Pancreas (tissue), 10 donors: ENCODE data around the gene TTLL10. TPM values are rescaled to one million over a fixed set of nuclear protein-coding genes. Genes with fewer than 3 reads are reported as not detected.
"Not testable (repeated sequence)": the region's sequence is repeated elsewhere in the genome, so short reads cannot be mapped to it uniquely, and the experiment has no call there.

Experiments
- ATAC-seq, 4 donors: fragments of 200-7000 bp; cut with Tn5 transposase; one replicate each; pipeline versions ENCODE4 v1.8.0 to v1.9.1; 2020; ENCODE audit warnings: mild to moderate bottlenecking in 4 of 4, moderate library complexity in 4 of 4
- DNase-seq, 6 donors: peaks; one replicate each; pipeline ENCODE4 v3.0.0-alpha.2; 2020
- FAIRE-seq: peaks from 2 replicates; lab custom pipeline; 2012; peaks lifted over from hg19 to GRCh38; lab: Jason Lieb, UNC
- H3K27ac ChIP-seq, 4 donors: fragments of 200-600 bp; sonication (generic); 1 replicate in 3 of 4; 2 replicates in 1 of 4; pipeline versions ENCODE4 v1.5.0 to v1.8.0; 2020
- H3K27me3 ChIP-seq, 4 donors: fragments of 200-600 bp; one replicate each; pipeline ENCODE4 v1.8.0; 2021
- H3K36me3 ChIP-seq, 3 donors: fragments of 200-600 bp; sonication (generic) in 1 of 3; one replicate each; pipeline versions ENCODE4 v1.5.0 to v1.8.0; 2020 to 2021
- H3K4me1 ChIP-seq, 3 donors: fragments of 200-600 bp; one replicate each; pipeline ENCODE4 v1.8.0; 2021
- H3K4me3 ChIP-seq, 4 donors: fragments of 200-600 bp; sonication (generic) in 2 of 4; one replicate each; pipeline versions ENCODE4 v1.5.0 to v1.8.0; 2020 to 2021
- H3K9me3 ChIP-seq, 4 donors: fragments of 200-600 bp; one replicate each; pipeline ENCODE4 v1.8.0; 2021
- WGBS, 2 donors: extraction: QIAGEN DNeasy Blood & Tissue Kit; methylation state at CpG; one replicate each; pipeline ENCODE4 v1.1.7; 2013; 5-methylcytosine and 5-hydroxymethylcytosine counted together
- intact Hi-C, 3 donors: fragments of 100-400 bp; cut with DNase I; formaldehyde crosslinking; loops; one replicate each; pipeline versions ENCODE4 v1.11.1 to v1.14.2; 2022
- polyA plus RNA-seq, 2 donors: library from polyadenylated mRNA; stranded (reverse); fragments of 200-250 nt; gene quantifications; one replicate each; pipeline ENCODE4 v1.2.3, GENCODE V29; 2013
- total RNA-seq, 6 donors: library from RNA; stranded (reverse); fragmentation: NEBNext Ultra II Directional in 4 of 6; extraction: Animal tissue kit (Norgen Biotek cat#: 25700) in 4 of 6; gene quantifications; one replicate each; pipeline versions ENCODE4 v1.2.1 to v1.2.4, GENCODE V29; 2021 to 2023
- TF ChIP-seq, protein P1 (sequence below), 4 donors: fragments of 200-600 bp; sonication (generic) in 3 of 4; IDR thresholded peaks; one replicate each; pipeline versions ENCODE4 v1.5.0 to v1.8.0; 2021; ENCODE audit warnings: antibody characterized with exemption in 4 of 4
- donor health status: healthy with polysubstance abuse.
- donor health status: DM: no; HTN: no; CAD: no; lungs with moderate emphysema.
- donor health status: DM: no; HTN: no; CAD: no.
- donor health status: control.
- donor health status: control.
- donor health status: Bipolar disorder and iron deficiency.
- donor health status: DM: yes; HTN: yes; CAD: no.
- donor health status: DM: no; HTN: no; CAD: no.
- donor health status: DM: no; HTN: no; CAD: no.
- donor health status: DM: yes; HTN: yes; CAD: no.

TTLL10 gene
- total and polyA plus RNA-seq, 8 donors: 0.20 to 1.6 (median 0.41) TPM; not detected in 1

DNA sequence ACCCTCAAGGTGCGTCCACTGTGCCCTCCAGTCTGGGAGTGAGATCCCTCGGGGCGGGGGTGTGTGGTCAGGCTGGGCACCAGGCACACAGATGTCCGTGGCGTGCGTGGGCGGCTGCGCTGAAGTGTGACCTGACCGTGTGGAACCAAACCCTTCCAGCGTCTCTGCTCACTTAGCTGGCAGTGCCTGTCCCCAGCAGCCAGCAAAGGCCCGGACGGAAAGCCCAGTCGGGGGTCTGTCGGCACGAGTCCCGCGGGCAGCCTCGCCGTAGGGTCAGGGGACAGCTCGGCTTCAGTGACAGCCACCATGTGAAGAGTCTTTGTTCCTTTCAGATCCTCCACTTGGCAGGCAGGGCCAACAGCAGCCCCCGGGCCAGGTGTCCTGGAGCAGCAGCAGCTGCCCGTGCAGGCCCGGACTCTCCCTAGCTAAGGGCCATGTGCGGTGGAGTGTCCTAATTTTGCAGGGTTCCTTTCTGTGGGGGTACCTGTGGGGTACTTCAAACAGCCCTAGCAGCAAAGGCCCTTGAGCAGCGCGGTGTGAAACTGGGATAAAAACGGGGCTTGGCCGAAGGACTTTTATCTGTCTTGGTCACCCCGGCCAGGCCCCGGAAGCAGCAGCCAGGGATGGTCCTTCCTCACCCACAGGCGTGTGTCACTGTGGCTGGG lies 11.6 kb downstream of the TTLL10 start:
- no peaks in the 10 kb centered on the region for H3K36me3 ChIP-seq
- FAIRE-seq: no peak
- no peaks in the 10 kb centered on the region for H3K27me3 ChIP-seq
- peak in 3 of 6 donors; percentile 1 to 68 (median 46) for DNase-seq
- no peak for ATAC-seq
- no peak overlapping the region for H3K4me3 ChIP-seq
- no peaks in the 10 kb centered on the region for H3K4me1 ChIP-seq
- 89 to 93% methylated on average over 31 of the region's 31 CpGs for WGBS, 2 donors
- intact Hi-C loops: no loop called here
- no peak overlapping the region for H3K27ac ChIP-seq
- TF ChIP-seq, protein P1, sequence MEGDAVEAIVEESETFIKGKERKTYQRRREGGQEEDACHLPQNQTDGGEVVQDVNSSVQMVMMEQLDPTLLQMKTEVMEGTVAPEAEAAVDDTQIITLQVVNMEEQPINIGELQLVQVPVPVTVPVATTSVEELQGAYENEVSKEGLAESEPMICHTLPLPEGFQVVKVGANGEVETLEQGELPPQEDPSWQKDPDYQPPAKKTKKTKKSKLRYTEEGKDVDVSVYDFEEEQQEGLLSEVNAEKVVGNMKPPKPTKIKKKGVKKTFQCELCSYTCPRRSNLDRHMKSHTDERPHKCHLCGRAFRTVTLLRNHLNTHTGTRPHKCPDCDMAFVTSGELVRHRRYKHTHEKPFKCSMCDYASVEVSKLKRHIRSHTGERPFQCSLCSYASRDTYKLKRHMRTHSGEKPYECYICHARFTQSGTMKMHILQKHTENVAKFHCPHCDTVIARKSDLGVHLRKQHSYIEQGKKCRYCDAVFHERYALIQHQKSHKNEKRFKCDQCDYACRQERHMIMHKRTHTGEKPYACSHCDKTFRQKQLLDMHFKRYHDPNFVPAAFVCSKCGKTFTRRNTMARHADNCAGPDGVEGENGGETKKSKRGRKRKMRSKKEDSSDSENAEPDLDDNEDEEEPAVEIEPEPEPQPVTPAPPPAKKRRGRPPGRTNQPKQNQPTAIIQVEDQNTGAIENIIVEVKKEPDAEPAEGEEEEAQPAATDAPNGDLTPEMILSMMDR (IDR thresholded peaks at IDR 0.05): no peak
- H3K9me3 ChIP-seq: no peaks in the 10 kb centered on the region

DNA sequence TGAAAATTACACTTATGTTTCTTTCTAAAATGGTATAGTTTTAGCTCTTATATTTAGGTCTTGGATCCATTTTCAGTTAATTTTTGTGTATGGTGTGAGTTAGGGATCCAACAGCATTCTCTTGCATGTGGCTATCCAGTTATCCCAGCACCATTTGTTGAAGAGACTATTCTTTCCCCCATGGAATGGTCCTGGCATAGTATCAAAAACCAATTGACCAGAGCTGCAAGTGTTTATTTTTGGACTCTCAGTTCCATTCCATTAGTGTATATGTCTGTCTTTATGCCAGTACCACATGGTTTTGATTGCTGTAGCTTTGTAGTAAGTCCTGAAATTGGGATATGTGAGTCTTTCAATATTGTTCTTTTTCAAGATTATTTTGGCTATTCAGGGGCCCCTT lies 14.3 kb downstream of the TTLL10 start:
- H3K36me3 ChIP-seq: no peaks in the 10 kb centered on the region
- DNase-seq: no peak
- TF ChIP-seq, protein P1 (IDR thresholded peaks at IDR 0.05): no peak
- no peak overlapping the region for H3K4me3 ChIP-seq
- no peak overlapping the region for H3K27ac ChIP-seq
- H3K9me3 ChIP-seq: no peaks in the 10 kb centered on the region
- ATAC-seq: no peak
- no peak for FAIRE-seq
- H3K4me1 ChIP-seq: no peaks in the 10 kb centered on the region
- H3K27me3 ChIP-seq: no peaks in the 10 kb centered on the region
- intact Hi-C loops: no loop called here

DNA sequence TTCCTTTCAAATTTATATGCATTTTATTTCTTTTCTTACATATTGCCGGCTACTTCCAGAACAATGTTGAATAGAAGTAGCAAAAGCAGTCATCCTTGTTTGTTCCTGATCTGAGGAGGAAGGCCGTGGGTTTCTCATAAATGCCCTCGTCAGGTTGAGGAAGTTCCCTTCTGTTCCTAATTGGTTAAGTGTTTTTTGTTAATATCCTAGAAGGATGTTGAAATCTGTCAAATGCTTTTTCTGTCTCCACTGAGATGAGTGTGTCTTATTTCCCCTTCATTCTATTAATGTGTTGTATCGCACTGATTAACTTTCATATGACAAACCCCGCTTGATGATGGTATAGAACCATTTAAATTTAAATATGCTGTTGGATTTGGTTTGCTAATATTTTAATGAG lies 15.4 kb downstream of the TTLL10 start:
- ATAC-seq: no peak
- no peaks in the 10 kb centered on the region for H3K4me1 ChIP-seq
- no peaks in the 10 kb centered on the region for H3K27me3 ChIP-seq
- FAIRE-seq: no peak
- WGBS, 2 donors: 78 to 83% methylated on average over 5 of the region's 5 CpGs
- intact Hi-C loops: no loop called here
- H3K27ac ChIP-seq: no peak overlapping the region
- TF ChIP-seq, protein P1 (IDR thresholded peaks at IDR 0.05): no peak
- no peak overlapping the region for H3K4me3 ChIP-seq
- H3K9me3 ChIP-seq: no peaks in the 10 kb centered on the region
- no peak for DNase-seq
- no peaks in the 10 kb centered on the region for H3K36me3 ChIP-seq

DNA sequence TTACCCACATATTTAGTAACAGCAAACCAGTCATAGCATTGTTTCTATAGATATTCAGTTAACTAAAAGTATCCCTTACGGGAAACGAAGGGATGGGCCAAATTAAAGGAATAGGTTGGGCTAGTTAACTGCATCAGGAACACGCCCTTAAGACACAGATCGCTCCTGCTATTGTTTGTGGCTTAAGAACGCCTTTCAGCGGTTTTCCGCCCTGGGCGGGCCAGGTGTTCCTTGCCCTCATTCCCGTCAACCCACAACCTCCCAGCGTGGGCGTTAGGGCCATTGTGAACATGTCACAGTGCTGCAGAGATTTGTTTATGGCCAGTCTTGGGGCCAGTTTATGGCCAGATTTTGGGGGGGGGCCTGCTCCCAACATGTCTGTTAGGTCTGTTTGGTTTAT lies 18.1 kb downstream of the TTLL10 start:
- H3K27ac ChIP-seq: no peak overlapping the region
- no peaks in the 10 kb centered on the region for H3K9me3 ChIP-seq
- H3K27me3 ChIP-seq: no peaks in the 10 kb centered on the region
- FAIRE-seq (no peak), ATAC-seq (no peak), DNase-seq (peak in 1 of 6 donors; percentile 12)
- no peaks in the 10 kb centered on the region for H3K4me1 ChIP-seq
- 91 to 96% methylated on average over 11 of the region's 11 CpGs for WGBS, 2 donors
- TF ChIP-seq, protein P1 (IDR thresholded peaks at IDR 0.05): no peak
- intact Hi-C loops: loop anchor here in 1 of 3 donors (2.0 kb wide), 1 partner anchor 23 kb away; no protein-coding TSS in a partner anchor
- H3K4me3 ChIP-seq: no peak overlapping the region
- H3K36me3 ChIP-seq: no peaks in the 10 kb centered on the region

DNA sequence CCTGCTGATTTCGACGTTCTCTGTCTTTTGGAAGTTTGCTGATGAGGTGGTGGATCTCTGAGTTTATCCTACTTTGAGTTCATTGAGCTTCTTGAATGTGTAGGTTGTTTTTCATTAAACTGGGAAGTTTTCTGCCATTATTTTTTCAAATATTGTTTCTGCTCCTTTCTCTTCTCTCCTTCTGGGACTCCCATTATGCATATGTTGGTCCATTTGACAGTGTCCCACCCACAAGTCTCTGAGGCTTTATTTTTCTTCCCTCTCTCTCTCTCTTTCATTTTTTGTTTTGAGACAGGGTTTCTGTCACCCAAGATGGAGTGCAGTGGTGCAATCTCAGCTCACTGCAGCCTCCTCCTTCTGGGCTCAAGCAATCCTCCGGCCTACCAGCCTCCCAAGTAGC lies 21.0 kb downstream of the TTLL10 start:
- ATAC-seq (no peak), FAIRE-seq (no peak), DNase-seq (no peak)
- Histone ChIP-seq H3K27ac (no peak overlapping the region), H3K4me3 (no peak overlapping the region), H3K4me1 (no peaks in the 10 kb centered on the region), H3K27me3 (no peaks in the 10 kb centered on the region), H3K36me3 (no peaks in the 10 kb centered on the region), H3K9me3 (no peaks in the 10 kb centered on the region)
- 94% methylated on average over 3 of the region's 3 CpGs for WGBS, 2 donors
- intact Hi-C loops: no loop called here
- TF ChIP-seq, protein P1 (IDR thresholded peaks at IDR 0.05): no peak

DNA sequence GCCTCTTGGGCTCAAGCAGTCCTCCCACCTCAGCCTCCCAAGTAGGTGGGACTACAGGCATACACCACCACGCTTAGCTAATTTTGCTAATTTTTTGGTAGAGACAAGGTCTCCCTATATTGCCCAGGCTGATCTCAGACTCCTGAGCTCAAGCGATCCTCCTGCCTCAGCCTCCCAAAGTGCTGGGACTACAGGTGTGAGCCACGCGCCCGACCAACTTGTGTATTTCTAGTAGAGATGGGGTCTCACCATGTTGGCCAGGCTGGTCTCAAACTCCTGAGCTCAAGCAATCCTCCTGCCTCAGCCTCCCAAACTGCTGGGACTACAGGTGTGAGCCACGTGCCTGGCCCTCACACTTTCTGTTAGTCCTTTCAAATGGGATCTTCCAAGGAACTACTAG lies 22.0 kb downstream of the TTLL10 start:
- H3K27me3 ChIP-seq, H3K36me3 ChIP-seq, H3K4me1 ChIP-seq, intact Hi-C loops, H3K27ac ChIP-seq, H3K9me3 ChIP-seq, ATAC-seq, H3K4me3 ChIP-seq, FAIRE-seq: not testable (repeated sequence)
- WGBS, 2 donors: 82 to 98% methylated on average over 6 of the region's 6 CpGs
- DNase-seq: peak in 1 of 6 donors; percentile 8
